GM19351 (cell line): Measurements from ENCODE around the gene ZSWIM5.
"Not testable (repeated sequence)": the region's sequence is repeated elsewhere in the genome, so short reads cannot be mapped to it uniquely, and the experiment has no call there.

Source experiments
- ATAC-seq: cut with Tn5 transposase; IDR thresholded peaks from one replicate; pipeline ENCODE4 v1.9.1; 2021; ENCODE audit warnings: mild to moderate bottlenecking, moderate library complexity; ENCODE audit not compliant: unreplicated experiment

ZSWIM5 gene

DNA sequence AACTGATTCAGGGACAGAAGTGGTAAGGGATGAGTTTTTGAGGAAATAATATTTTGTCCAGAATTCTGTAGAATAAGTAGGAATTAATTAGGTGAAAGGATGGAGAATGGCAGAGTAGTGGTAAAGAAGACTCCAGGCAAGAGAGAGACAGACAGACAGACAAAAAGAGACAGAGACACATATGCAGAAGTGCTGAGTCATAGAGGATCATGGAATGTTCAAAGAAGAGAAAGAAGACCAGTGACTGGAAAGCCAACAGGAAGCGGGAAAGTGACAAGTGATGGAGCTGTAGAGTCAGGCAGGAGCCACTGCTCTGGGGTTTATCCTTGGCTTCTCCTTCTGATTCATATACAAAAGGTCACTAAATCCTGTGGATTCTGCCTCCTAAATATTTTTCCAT lies 108.5 kb downstream of the ZSWIM5 start:
- ATAC-seq: no peak

GRCh38 chr1:45097079-45097478 lies 109.3 kb downstream of the ZSWIM5 start:
- no peak for ATAC-seq

DNA sequence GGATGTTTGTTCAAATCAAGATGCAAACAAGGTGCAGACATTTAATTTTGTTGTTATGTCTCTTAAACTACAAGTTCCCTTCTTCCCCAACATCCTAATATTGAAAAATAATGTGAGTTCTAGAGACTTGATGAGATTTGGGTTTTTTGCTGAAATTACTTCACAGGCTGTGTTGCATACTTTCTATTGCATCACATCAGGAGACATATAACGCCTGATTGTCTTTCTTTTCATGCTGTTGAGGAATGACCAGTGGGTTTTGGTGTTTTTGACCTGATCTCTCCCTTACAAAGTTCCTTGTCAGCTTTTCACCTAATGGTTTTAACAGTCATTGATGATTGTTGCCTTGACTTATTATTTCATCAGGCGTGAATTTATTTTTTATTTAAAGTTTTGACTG lies 111.0 kb downstream of the ZSWIM5 start:
- ATAC-seq: no peak

GRCh38 chr1:45094371-45094770 lies 112.0 kb downstream of the ZSWIM5 start:
- ATAC-seq: not testable (repeated sequence)

GRCh38 chr1:45093334-45093733 lies 113.1 kb downstream of the ZSWIM5 start:
- ATAC-seq: no peak

DNA sequence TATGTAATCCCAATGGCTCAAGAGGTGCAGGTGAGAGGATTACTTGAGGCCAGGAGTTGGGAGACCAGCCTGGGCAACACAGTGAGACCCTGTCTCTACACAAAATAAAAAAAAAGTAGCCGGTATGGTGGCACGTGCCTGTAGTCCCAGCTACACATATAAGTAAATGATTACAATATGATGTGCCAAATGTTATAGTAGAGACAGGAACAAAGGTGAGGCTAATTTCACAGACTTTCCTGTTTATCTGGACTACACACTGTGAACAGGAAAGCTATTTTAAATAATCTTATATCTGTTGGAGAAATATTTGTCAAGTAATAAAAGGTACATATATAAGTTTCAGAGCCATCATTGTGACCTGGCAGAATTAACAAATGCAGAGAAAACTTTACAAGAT lies 116.7 kb downstream of the ZSWIM5 start:
- no peak for ATAC-seq

DNA sequence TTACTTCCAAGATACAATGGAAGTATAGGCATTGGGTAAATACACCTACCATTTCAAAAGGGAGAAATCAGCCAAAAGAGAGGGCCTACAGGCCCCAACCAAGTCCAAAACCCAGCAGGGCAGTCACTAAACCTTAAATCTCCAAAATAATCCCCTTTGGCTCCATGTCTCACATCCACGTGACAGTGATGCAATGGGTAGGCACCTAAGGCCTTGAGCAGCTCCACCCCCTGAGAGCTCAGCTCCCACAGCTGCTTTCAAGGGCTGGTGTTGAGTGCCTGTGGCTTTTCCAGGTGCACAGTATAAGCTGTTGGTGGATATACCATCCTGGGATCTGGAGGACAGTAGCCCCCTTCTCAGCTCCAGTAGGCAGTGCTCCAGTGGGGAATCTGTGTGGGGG lies 121.8 kb downstream of the ZSWIM5 start:
- no peak for ATAC-seq

GRCh38 chr1:45079533-45079932 lies 126.9 kb downstream of the ZSWIM5 start:
- no peak for ATAC-seq

GRCh38 chr1:45076959-45077358 lies 129.4 kb downstream of the ZSWIM5 start:
- ATAC-seq: not testable (repeated sequence)

DNA sequence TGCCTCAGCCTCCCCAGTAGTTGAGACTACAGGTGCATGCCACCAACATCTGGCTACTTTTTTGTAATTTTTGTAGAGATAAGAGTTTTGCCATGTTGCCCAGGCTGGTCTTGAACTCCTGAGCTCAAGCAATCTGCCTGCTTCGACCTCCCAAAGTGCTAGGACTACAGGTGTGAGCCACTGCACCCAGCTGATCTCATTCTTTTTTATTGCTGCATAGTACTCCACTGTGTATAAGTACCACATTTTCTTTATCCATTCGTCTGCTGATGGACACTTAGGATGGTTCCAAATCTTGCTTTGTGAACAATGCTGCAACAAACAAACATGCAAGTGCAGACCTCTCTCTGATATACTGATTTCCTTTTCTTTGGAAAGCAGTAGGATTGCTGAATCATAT lies 134.8 kb downstream of the ZSWIM5 start:
- ATAC-seq: no peak

DNA sequence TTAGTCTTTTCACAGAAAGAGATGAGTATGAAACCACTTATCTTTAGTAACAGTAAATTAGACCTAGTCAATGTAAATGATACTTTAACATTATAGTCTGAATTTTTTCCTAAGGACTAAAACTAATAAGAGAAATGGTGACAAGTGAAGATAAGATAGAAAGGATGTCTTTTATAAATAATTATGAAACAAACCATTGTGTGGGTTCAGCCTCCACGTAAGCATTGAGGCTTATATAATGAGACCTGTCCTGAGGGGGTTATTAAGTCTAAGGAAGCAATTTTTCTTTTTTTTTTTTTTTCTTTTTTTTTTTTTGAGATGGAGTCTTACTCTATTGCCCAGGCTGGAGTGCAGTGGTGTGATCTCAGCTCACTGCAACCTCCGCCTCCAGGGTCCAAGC lies 138.6 kb downstream of the ZSWIM5 start:
- no peak for ATAC-seq

- no peak for ATAC-seq
Observed at GRCh38 chr1:45065083-45065482, 141.3 kb downstream of the ZSWIM5 start.

DNA sequence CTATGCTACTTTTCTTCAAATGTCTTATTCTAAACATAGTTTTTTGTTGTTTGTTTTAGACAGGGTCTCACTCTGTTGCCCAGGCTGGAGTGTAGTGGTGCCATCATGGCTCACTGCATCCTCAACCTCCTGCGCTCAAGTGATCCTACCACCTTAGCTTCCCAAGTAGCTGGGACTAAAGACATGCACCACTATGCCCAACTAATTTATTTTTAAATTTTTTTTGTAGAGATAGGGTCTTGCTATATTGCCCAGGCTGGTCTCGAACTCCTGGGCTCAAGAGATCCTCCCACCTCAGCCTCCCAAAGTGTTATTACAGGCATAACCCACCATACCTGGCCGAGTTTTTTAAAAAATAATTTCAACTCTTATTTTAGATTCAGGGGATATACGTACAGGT lies 143.9 kb downstream of the ZSWIM5 start:
- not testable (repeated sequence) for ATAC-seq

DNA sequence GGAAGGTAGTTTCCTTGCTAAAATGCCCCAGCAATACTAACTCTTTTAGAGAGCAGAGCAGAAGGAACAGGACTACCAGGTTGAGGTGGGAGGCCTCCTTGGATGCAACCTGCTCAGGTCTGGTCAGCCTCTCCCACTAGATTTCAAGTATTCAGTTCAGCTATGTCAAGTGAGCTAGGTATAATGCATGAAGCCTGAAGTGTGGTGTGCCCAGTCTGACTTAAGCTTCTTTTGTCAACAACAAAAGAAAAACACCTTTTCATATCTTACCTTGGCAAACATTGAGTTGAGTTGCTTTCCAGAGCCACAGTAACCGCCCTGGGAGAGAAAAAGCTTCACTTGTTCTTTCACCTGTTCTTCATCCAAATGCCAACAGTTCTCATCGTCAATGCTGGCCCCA lies 146.6 kb downstream of the ZSWIM5 start:
- no peak for ATAC-seq

DNA sequence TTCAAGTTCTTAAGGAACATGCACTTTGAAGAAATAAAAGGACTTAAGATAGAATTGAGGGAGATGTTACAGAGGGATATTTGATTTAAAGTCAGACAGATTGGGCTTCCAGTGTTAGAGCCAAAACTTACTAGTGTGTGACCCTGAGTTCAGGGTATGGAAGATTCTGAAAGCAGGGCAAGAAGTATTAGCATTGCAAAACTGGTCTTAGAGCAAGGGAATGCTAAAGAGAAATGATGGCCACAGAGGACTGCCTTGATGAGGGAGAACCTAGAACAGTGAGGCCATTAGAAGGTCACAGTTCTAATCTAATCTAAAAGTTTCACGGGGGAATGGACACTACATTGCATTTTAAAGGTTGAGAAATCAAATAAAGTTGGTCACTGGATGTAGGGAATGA lies 148.9 kb downstream of the ZSWIM5 start:
- no peak for ATAC-seq

GRCh38 chr1:45051005-45051772 lies 155.2 kb downstream of the ZSWIM5 start:
- ATAC-seq: no peak

- ATAC-seq: no peak
Observed at GRCh38 chr1:45047032-45047431, 159.4 kb downstream of the ZSWIM5 start.

- ATAC-seq: no peak
Observed at GRCh38 chr1:45044916-45045315, 161.5 kb downstream of the ZSWIM5 start.

DNA sequence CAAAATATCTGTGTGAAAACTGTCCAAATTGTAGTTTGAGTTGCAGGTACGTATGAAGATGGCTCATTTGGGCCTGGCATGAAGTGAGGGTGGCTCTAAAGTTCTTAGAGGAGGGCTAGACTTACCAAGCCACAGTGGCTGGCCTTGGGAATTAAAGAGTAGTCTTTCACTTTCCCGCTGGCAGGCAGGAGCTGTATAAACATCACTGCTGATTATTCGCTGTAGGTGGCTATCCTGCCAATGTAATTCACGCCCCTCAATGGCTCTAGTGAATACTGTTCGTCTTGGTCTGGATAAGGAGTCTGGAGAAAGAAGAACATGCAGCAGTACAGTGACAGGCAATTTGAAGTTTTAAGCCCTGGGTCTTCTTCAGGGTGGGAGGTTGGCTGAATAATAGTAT lies 163.3 kb downstream of the ZSWIM5 start:
- ATAC-seq: no peak

- ATAC-seq: no peak
Observed at GRCh38 chr1:45040297-45040696, 166.1 kb downstream of the ZSWIM5 start.

GRCh38 chr1:45038661-45039364 lies 167.6 kb downstream of the ZSWIM5 start:
- ATAC-seq: no peak

GRCh38 chr1:45038240-45038639 lies 168.2 kb downstream of the ZSWIM5 start:
- no peak for ATAC-seq
